ENCODE measurements around the gene CX3CR1. TPM values are rescaled to one million over a fixed set of nuclear protein-coding genes. Genes with fewer than 3 reads are reported as not detected.

CX3CR1 gene
- total RNA-seq, 1 experiment from 2014 or later, result not detected

DNA sequence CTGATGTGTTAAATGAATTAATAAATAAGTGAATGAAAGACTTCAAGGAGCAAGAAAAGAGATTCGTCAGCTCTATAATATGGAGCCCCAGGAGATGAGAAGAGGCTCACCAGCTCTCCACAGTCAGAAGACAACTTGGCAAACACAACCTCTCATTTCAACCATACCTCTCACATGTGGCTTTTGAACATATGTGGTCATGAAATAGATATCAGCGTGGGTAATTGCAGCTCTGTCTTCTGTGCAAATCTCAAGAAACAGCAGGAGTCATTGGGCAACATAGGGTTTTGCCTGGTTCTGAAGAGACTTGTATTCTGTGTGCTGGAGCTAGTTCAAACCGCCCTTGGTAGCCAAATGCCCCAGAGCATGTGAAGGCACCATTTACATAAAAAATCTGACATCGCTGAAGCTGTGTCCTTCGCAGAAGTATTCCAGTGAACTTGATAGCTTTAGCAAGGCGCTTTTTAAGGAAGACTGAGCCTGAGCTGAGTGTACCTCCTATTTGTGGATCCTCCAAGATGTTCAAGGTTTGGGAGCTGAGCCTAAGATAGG is 8.4 kb downstream of the CX3CR1 start:
- intact Hi-C loops (cut with micrococcal nuclease), result no loop called here
- no peak overlapping the region for H3K9ac ChIP-seq (ENCODE audit: low read length)
- no peak for TF ChIP-seq EZH2phosphoT487 (IDR thresholded peaks at IDR 0.05; ENCODE audit: borderline replicate concordance, low read length)
- TF ChIP-seq CTCF (conservative IDR thresholded peaks at IDR 0.05; ENCODE audit: low read depth, low read length), result no peak
- no peak for TF ChIP-seq EZH2 (IDR thresholded peaks at IDR 0.05; ENCODE audit: low read length, unreplicated experiment)
- no peak overlapping the region for H3K4me2 ChIP-seq (ENCODE audit: low read length)
- ChIA-PET CTCF (interaction anchor here (1.0 kb wide), 1 partner anchor 10 kb away, joined by 3 read pairs; no protein-coding TSS in a partner anchor), POLR2A (ENCODE audit: unreplicated experiment) (no interaction called here)
- ATAC-seq (no peak), DNase-seq (no peak)
- no peaks in the 10 kb centered on the region for H3K9me3 ChIP-seq (ENCODE audit: low read length)
- BruUV-seq (replicated peaks), result no TSS peak
- H3K4me1 ChIP-seq (ENCODE audit: insufficient read depth, low read length), result no peaks in the 10 kb centered on the region
- no peaks in the 10 kb centered on the region for H3K79me2 ChIP-seq (ENCODE audit: low read length)
- no peaks in the 10 kb centered on the region for H3F3A ChIP-seq (ENCODE audit: low read length, unreplicated experiment)
- no peaks in the 10 kb centered on the region for H4K20me1 ChIP-seq (ENCODE audit: low read length)
- H3K9me2 ChIP-seq (replicated peaks; ENCODE audit: low read length), result no peaks in the 10 kb centered on the region
- H3K36me3 ChIP-seq (ENCODE audit: low read depth, low read length), result no peaks in the 10 kb centered on the region
- peaks cover 55% of the 10 kb centered on the region for H3K27me3 ChIP-seq (ENCODE audit: low read length)
- H3K4me3 ChIP-seq (ENCODE audit: low read length), result no peak overlapping the region
- no peak overlapping the region for H2AFZ ChIP-seq (ENCODE audit: low read length)
- no peak overlapping the region for H3K27ac ChIP-seq (ENCODE audit: low read length)

DNA sequence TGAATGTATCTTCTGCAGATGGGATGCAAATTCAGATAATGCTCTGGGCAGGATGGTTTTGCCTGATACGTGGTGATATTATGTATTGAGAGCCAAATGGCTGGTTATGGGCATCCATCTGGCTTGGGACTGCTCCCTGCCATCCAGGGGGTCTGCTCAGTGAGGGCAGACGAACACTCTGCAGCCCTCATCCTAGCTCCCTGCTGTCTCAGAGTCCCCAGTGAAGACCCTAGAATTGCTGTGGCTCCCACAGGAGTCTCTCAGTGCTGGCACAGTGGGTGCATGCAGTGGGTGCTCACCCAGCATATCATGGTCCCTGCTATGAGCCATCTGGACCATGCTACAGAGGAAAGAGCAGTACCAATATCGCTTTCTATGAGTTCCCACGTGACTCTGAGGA is 10.3 kb downstream of the CX3CR1 start:
- no peak for ATAC-seq

More for the DNA sequence above, 10.3 kb downstream of the CX3CR1 start:
- Histone ChIP-seq H4K20me1 (ENCODE audit: low read length) (no peaks in the 10 kb centered on the region), H3K4me1 (ENCODE audit: insufficient read depth, low read length) (no peaks in the 10 kb centered on the region), H3K27me3 (ENCODE audit: low read length) (peaks cover 63% of the 10 kb centered on the region), H3K9me2 (replicated peaks; ENCODE audit: low read length) (no peaks in the 10 kb centered on the region), H3K4me2 (ENCODE audit: low read length) (no peak overlapping the region), H3K79me2 (ENCODE audit: low read length) (no peaks in the 10 kb centered on the region), H3K9me3 (ENCODE audit: low read length) (no peaks in the 10 kb centered on the region), H3K4me3 (ENCODE audit: low read length) (no peak overlapping the region), H2AFZ (ENCODE audit: low read length) (no peak overlapping the region), H3K36me3 (ENCODE audit: low read depth, low read length) (no peaks in the 10 kb centered on the region), H3F3A (ENCODE audit: low read length, unreplicated experiment) (no peaks in the 10 kb centered on the region), H3K27ac (ENCODE audit: low read length) (no peak overlapping the region), H3K9ac (ENCODE audit: low read length) (no peak overlapping the region)
- intact Hi-C loops (cut with micrococcal nuclease), result no loop called here
- ChIA-PET CTCF (no interaction called here), POLR2A (ENCODE audit: unreplicated experiment) (no interaction called here)
- BruUV-seq (replicated peaks), result no TSS peak
- TF ChIP-seq EZH2 (IDR thresholded peaks at IDR 0.05; ENCODE audit: low read length, unreplicated experiment), result no peak
- TF ChIP-seq EZH2phosphoT487 (IDR thresholded peaks at IDR 0.05; ENCODE audit: borderline replicate concordance, low read length), result no peak
- TF ChIP-seq CTCF (conservative IDR thresholded peaks at IDR 0.05; ENCODE audit: low read depth, low read length), result no peak
- no peak for DNase-seq
